ENCODE results near the gene CPEB4. TPM values are rescaled to one million over a fixed set of nuclear protein-coding genes. Genes with fewer than 3 reads are reported as not detected.

CPEB4 gene
- total RNA-seq, 2 donors from 2014 or later = 36.5 to 45.3 TPM

GRCh38 chr5:174008922-174009321, 120.8 kb downstream of the CPEB4 start:
- Histone ChIP-seq H3K27me3 (replicated peaks; ENCODE audit: insufficient read depth) (no peaks in the 10 kb centered on the region), H3K36me3 (no peaks in the 10 kb centered on the region), H3K27ac (no peak overlapping the region), H3K4me3 (no peak overlapping the region), H3K9me3 (no peaks in the 10 kb centered on the region), H3K4me1 (replicated peaks) (no peaks in the 10 kb centered on the region)
- no peak for DNase-seq (ENCODE audit: low spot score)
- 90% methylated on average over 5 of the region's 5 CpGs for WGBS
- TF ChIP-seq POLR2A (IDR thresholded peaks at IDR 0.05) (no peak), POLR2AphosphoS5 (IDR thresholded peaks at IDR 0.05) (no peak)
- TF ChIP-seq, protein P1, sequence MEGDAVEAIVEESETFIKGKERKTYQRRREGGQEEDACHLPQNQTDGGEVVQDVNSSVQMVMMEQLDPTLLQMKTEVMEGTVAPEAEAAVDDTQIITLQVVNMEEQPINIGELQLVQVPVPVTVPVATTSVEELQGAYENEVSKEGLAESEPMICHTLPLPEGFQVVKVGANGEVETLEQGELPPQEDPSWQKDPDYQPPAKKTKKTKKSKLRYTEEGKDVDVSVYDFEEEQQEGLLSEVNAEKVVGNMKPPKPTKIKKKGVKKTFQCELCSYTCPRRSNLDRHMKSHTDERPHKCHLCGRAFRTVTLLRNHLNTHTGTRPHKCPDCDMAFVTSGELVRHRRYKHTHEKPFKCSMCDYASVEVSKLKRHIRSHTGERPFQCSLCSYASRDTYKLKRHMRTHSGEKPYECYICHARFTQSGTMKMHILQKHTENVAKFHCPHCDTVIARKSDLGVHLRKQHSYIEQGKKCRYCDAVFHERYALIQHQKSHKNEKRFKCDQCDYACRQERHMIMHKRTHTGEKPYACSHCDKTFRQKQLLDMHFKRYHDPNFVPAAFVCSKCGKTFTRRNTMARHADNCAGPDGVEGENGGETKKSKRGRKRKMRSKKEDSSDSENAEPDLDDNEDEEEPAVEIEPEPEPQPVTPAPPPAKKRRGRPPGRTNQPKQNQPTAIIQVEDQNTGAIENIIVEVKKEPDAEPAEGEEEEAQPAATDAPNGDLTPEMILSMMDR (IDR thresholded peaks at IDR 0.05) = no peak
- intact Hi-C loops (cut with DNase I) = no loop called here

DNA sequence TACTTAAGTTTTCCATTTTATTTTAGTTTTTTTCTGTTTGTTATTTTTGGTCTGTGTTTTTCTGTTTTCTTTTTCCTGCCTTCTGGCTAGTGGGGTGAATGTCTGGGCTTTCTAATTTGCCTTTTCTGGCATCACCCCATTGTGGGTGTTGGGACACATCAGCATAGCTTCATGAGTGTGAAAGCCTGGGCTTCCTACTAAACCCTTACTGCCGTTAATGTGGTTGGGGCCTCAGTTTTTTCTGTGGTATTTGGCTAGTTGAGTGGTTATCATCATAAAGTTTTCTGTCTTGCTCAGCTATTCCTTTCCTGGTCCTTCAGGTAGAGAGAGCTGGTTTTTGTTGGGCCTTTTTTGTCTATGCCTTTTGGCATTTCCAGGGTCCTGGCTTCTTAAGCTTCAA, 122.2 kb downstream of the CPEB4 start:
- Histone ChIP-seq H3K27me3 (replicated peaks; ENCODE audit: insufficient read depth) (no peaks in the 10 kb centered on the region), H3K27ac (no peak overlapping the region), H3K36me3 (no peaks in the 10 kb centered on the region), H3K4me3 (no peak overlapping the region), H3K9me3 (no peaks in the 10 kb centered on the region), H3K4me1 (replicated peaks) (no peaks in the 10 kb centered on the region)
- WGBS = 55% methylated on average over 1 of the region's 1 CpG
- TF ChIP-seq, protein P1 (IDR thresholded peaks at IDR 0.05) = no peak
- TF ChIP-seq POLR2A (IDR thresholded peaks at IDR 0.05) (no peak), POLR2AphosphoS5 (IDR thresholded peaks at IDR 0.05) (no peak)
- intact Hi-C loops (cut with DNase I) = no loop called here
- no peak for DNase-seq (ENCODE audit: low spot score)

GRCh38 chr5:174011441-174011840, 123.3 kb downstream of the CPEB4 start:
- no peaks in the 10 kb centered on the region for H3K27me3 ChIP-seq (replicated peaks; ENCODE audit: insufficient read depth)
- TF ChIP-seq, protein P1 (IDR thresholded peaks at IDR 0.05) = no peak
- no peak for TF ChIP-seq POLR2AphosphoS5 (IDR thresholded peaks at IDR 0.05)
- no peaks in the 10 kb centered on the region for H3K9me3 ChIP-seq
- no peaks in the 10 kb centered on the region for H3K36me3 ChIP-seq
- intact Hi-C loops (cut with DNase I) = no loop called here
- 63% methylated on average over 3 of the region's 3 CpGs for WGBS
- H3K27ac ChIP-seq = no peak overlapping the region
- H3K4me1 ChIP-seq (replicated peaks) = no peaks in the 10 kb centered on the region
- no peak for DNase-seq (ENCODE audit: low spot score)
- H3K4me3 ChIP-seq = no peak overlapping the region

Other genes with a start within 250 kb of the CPEB4 start
- 1 to 10 TPM in 1 of 2 donors, not detected in 1; 8.7 TPM for gene C5orf47, start 100.8 kb downstream of the CPEB4 start, total RNA-seq
- gene NSG2, start 157.4 kb downstream of the CPEB4 start, total RNA-seq = under 1 TPM in 1 of 2 donors, not detected in 1; 0.74 TPM

Data from prostate gland (tissue), 2 donors.